ENCODE measurements around the gene QTRT2. TPM values are rescaled to one million over a fixed set of nuclear protein-coding genes. Genes with fewer than 3 reads are reported as not detected.

The QTRT2 gene
- total RNA-seq, 1 experiment from 2014 or later = 51.6 TPM

GRCh38 chr3:114068336-114068735, 11.8 kb downstream of the QTRT2 start:
- no TSS peak for BruUV-seq (replicated peaks)
- H3K4me1 ChIP-seq (ENCODE audit: control insufficient read depth, insufficient read depth, low read length) = no peaks in the 10 kb centered on the region
- ChIA-PET CTCF (no interaction called here), POLR2A (no interaction called here)
- no peak overlapping the region for H3K27ac ChIP-seq (ENCODE audit: low read length)
- no peak for ATAC-seq
- H3K36me3 ChIP-seq (ENCODE audit: control insufficient read depth, insufficient read depth, low read length) = peaks cover 29% of the 10 kb centered on the region
- in situ Hi-C loops (cut with HindIII; ENCODE audit: low pct_unique_long_range_greater_than_20kb, low sequenced_read_pairs) = no loop called here
- H3K9me3 ChIP-seq (ENCODE audit: control insufficient read depth, insufficient read depth, low read depth, low read length) = no peaks in the 10 kb centered on the region
- intact Hi-C loops (cut with micrococcal nuclease; ENCODE audit: unreplicated experiment) = no loop called here
- H3K4me3 ChIP-seq (ENCODE audit: low read depth in 2 of 2, low read length in 2 of 2) = no peak overlapping the region
- no peak for DNase-seq (ENCODE audit: low read depth, low spot score)
- no peaks in the 10 kb centered on the region for H3K27me3 ChIP-seq (ENCODE audit: control insufficient read depth, insufficient read depth, low read length)
- TF ChIP-seq TCF7L2 (IDR thresholded peaks at IDR 0.05; ENCODE audit: low read depth, low read length) (no peak), REST (IDR thresholded peaks at IDR 0.05; ENCODE audit: insufficient read depth in 1 of 2, low read depth in 2 of 2, low read length in 1 of 2) (no peak), POLR2AphosphoS5 (IDR thresholded peaks at IDR 0.05; ENCODE audit: low read depth, low read length) (no peak), SIN3A (IDR thresholded peaks at IDR 0.05; ENCODE audit: borderline replicate concordance, insufficient read depth, low read depth, low read length) (no peak), CTCF (IDR thresholded peaks at IDR 0.05) (no peak)

- H3K9me3 ChIP-seq (ENCODE audit: control insufficient read depth, insufficient read depth, low read depth, low read length) = no peaks in the 10 kb centered on the region
- POLR2A ChIA-PET = no interaction called here
- no peaks in the 10 kb centered on the region for H3K27me3 ChIP-seq (ENCODE audit: control insufficient read depth, insufficient read depth, low read length)
- H3K4me1 ChIP-seq (ENCODE audit: control insufficient read depth, insufficient read depth, low read length) = no peaks in the 10 kb centered on the region
- H3K36me3 ChIP-seq (ENCODE audit: control insufficient read depth, insufficient read depth, low read length) = peaks cover 35% of the 10 kb centered on the region
- no peak for DNase-seq (ENCODE audit: low read depth, low spot score)
- TF ChIP-seq CTCF (IDR thresholded peaks at IDR 0.05) (no peak), REST (IDR thresholded peaks at IDR 0.05; ENCODE audit: insufficient read depth in 1 of 2, low read depth in 2 of 2, low read length in 1 of 2) (no peak), SIN3A (IDR thresholded peaks at IDR 0.05; ENCODE audit: borderline replicate concordance, insufficient read depth, low read depth, low read length) (no peak), POLR2AphosphoS5 (IDR thresholded peaks at IDR 0.05; ENCODE audit: low read depth, low read length) (no peak), TCF7L2 (IDR thresholded peaks at IDR 0.05; ENCODE audit: low read depth, low read length) (no peak)
- in situ Hi-C loops (cut with HindIII; ENCODE audit: low pct_unique_long_range_greater_than_20kb, low sequenced_read_pairs) (no loop called here), intact Hi-C loops (cut with micrococcal nuclease; ENCODE audit: unreplicated experiment) (no loop called here)
- no TSS peak for BruUV-seq (replicated peaks)
- CTCF ChIA-PET = no interaction called here
- no peak overlapping the region for H3K4me3 ChIP-seq (ENCODE audit: low read depth in 2 of 2, low read length in 2 of 2)
- H3K27ac ChIP-seq (ENCODE audit: low read length) = no peak overlapping the region
- ATAC-seq = no peak
Measured at GRCh38 chr3:114071786-114072185, 15.2 kb downstream of the QTRT2 start.

Measured in Panc1 (cell line).